WTC11 (cell line): ENCODE results near the gene MISFA. TPM values are rescaled to one million over a fixed set of nuclear protein-coding genes. Genes with fewer than 3 reads are reported as not detected.
A peak's percentile ranks its signal among the peaks of the same experiment; 100 is the strongest.

ENCODE experiments used
- ATAC-seq: fragments of 200-7000 bp; cut with Tn5 transposase; 2 replicates; pipeline ENCODE4 v1.10.0; 2021; ENCODE audit warnings: mild to moderate bottlenecking, moderate library complexity
- CTCF ChIA-PET: fragments of 300-600 bp; sonication (Branson Sonifier 250); formaldehyde crosslinking; loops from one replicate; lab custom pipeline; 2021; ENCODE audit warnings: antibody characterized with exemption; lab: Charles Lee
- POLR2A ChIA-PET: fragments of 350-600 bp; sonication (Branson Sonifier 250); formaldehyde crosslinking; loops from one replicate; lab custom pipeline; 2021; ENCODE audit warnings: antibody characterized with exemption; lab: Charles Lee
- DNase-seq: peaks from one replicate; pipeline ENCODE4 v3.0.0; 2021; ENCODE audit warnings: low spot score
- H3K27ac Mint-ChIP-seq: 2 replicates; pipeline ENCODE4 v1.8.0; 2021; ENCODE audit warnings: mixed read lengths
- H3K27me3 Mint-ChIP-seq: 2 replicates; pipeline ENCODE4 v1.8.0; 2021; ENCODE audit warnings: low read depth, mild to moderate bottlenecking, moderate library complexity, mixed read lengths
- H3K36me3 Mint-ChIP-seq: 2 replicates; pipeline ENCODE4 v1.8.0; 2021; ENCODE audit warnings: mixed read lengths
- H3K4me1 Mint-ChIP-seq: 2 replicates; pipeline ENCODE4 v1.8.0; 2022; ENCODE audit warnings: mixed read lengths
- H3K4me3 Mint-ChIP-seq: 2 replicates; pipeline ENCODE4 v1.8.0; 2021; ENCODE audit warnings: mild to moderate bottlenecking, moderate library complexity, mixed read lengths
- H3K9me3 Mint-ChIP-seq: 2 replicates; pipeline ENCODE4 v1.8.0; 2021; ENCODE audit warnings: mixed read lengths
- ATF2 ChIP-seq: sonication (generic); formaldehyde crosslinking; IDR thresholded peaks from 2 replicates; pipeline ENCODE4 v1.8.1; 2022; ENCODE audit warnings: low read depth, missing genetic modification reagents, borderline replicate concordance
- CBFB ChIP-seq: sonication (generic); formaldehyde crosslinking; IDR thresholded peaks from 2 replicates; pipeline ENCODE4 v1.8.1; 2022; ENCODE audit warnings: mild to moderate bottlenecking, low read depth, missing genetic modification reagents
- CDX4 ChIP-seq: fragments of 250-450 bp; sonication (Bioruptor Pico); IDR thresholded peaks from 2 replicates; pipeline ENCODE4 v1.9.0; 2021; ENCODE audit warnings: moderate library complexity, mild to moderate bottlenecking, inconsistent platforms, borderline replicate concordance
- CREB1 ChIP-seq: sonication (generic); formaldehyde crosslinking; IDR thresholded peaks from 2 replicates; pipeline ENCODE4 v1.8.0; 2023; ENCODE audit warnings: mild to moderate bottlenecking, missing genetic modification reagents
- E2F1 ChIP-seq: sonication (generic); formaldehyde crosslinking; IDR thresholded peaks from 2 replicates; pipeline ENCODE4 v1.8.0; 2022; ENCODE audit warnings: mild to moderate bottlenecking, missing genetic modification reagents
- E2F4 ChIP-seq: sonication (generic); formaldehyde crosslinking; IDR thresholded peaks from 2 replicates; pipeline ENCODE4 v1.8.1; 2022; ENCODE audit warnings: low read depth, mild to moderate bottlenecking, moderate library complexity, missing genetic modification reagents, borderline replicate concordance
- FOXK1 ChIP-seq: sonication (generic); formaldehyde crosslinking; IDR thresholded peaks from 2 replicates; pipeline ENCODE4 v1.8.0; 2022; ENCODE audit warnings: mild to moderate bottlenecking, moderate library complexity, missing genetic modification reagents
- FOXP1 ChIP-seq: sonication (generic); formaldehyde crosslinking; IDR thresholded peaks from 2 replicates; pipeline ENCODE4 v1.8.0; 2022; ENCODE audit warnings: missing genetic modification reagents, mild to moderate bottlenecking, moderate library complexity, borderline replicate concordance
- JAZF1 ChIP-seq: fragments of 250-450 bp; sonication (Bioruptor Pico); IDR thresholded peaks from 2 replicates; pipeline ENCODE4 v1.9.0; 2021; ENCODE audit warnings: moderate library complexity, mild to moderate bottlenecking, inconsistent platforms
- MYBL2 ChIP-seq: sonication (generic); formaldehyde crosslinking; IDR thresholded peaks from 2 replicates; pipeline ENCODE4 v1.8.1; 2023; ENCODE audit warnings: mild to moderate bottlenecking, moderate library complexity, missing genetic modification reagents
- NFE2L1 ChIP-seq: sonication (generic); formaldehyde crosslinking; IDR thresholded peaks from 2 replicates; pipeline ENCODE4 v1.8.1; 2023; ENCODE audit warnings: missing genetic modification reagents
- NR1H2 ChIP-seq: sonication (generic); formaldehyde crosslinking; IDR thresholded peaks from 2 replicates; pipeline ENCODE4 v1.9.0; 2021; ENCODE audit warnings: mild to moderate bottlenecking, moderate library complexity, missing genetic modification reagents
- NR2C2 ChIP-seq: sonication (generic); formaldehyde crosslinking; IDR thresholded peaks from 2 replicates; pipeline ENCODE4 v1.8.0; 2022; ENCODE audit warnings: mild to moderate bottlenecking, missing genetic modification reagents
- NR3C1 ChIP-seq: sonication (generic); formaldehyde crosslinking; conservative IDR thresholded peaks from 2 replicates; pipeline ENCODE4 v1.8.1; 2023; ENCODE audit warnings: low read depth, mild to moderate bottlenecking, missing genetic modification reagents
- RORB ChIP-seq: fragments of 250-450 bp; sonication (Bioruptor Pico); IDR thresholded peaks from 2 replicates; pipeline ENCODE4 v1.9.0; 2021; ENCODE audit warnings: mild to moderate bottlenecking
- SP1 ChIP-seq: sonication (generic); formaldehyde crosslinking; conservative IDR thresholded peaks from 2 replicates; pipeline ENCODE4 v1.8.1; 2022; ENCODE audit warnings: missing genetic modification reagents
- TCF7 ChIP-seq: sonication (generic); formaldehyde crosslinking; IDR thresholded peaks from 2 replicates; pipeline ENCODE4 v1.8.0; 2022; ENCODE audit warnings: mild to moderate bottlenecking, low read depth, missing genetic modification reagents, moderate library complexity
- ZNF121 ChIP-seq: sonication (generic); formaldehyde crosslinking; IDR thresholded peaks from 2 replicates; pipeline ENCODE4 v1.8.0; 2023; ENCODE audit warnings: missing genetic modification reagents
- ZNF138 ChIP-seq: sonication (generic); formaldehyde crosslinking; conservative IDR thresholded peaks from 2 replicates; pipeline ENCODE4 v1.8.1; 2022; ENCODE audit warnings: mild to moderate bottlenecking, moderate library complexity, missing genetic modification reagents
- ZNF232 ChIP-seq: sonication (generic); formaldehyde crosslinking; IDR thresholded peaks from 2 replicates; pipeline ENCODE4 v1.8.0; 2022; ENCODE audit warnings: mild to moderate bottlenecking, missing genetic modification reagents
- ZNF263 ChIP-seq: sonication (generic); formaldehyde crosslinking; IDR thresholded peaks from 2 replicates; pipeline ENCODE4 v1.8.1; 2022; ENCODE audit warnings: low read depth, mild to moderate bottlenecking, moderate library complexity, missing genetic modification reagents
- ZNF396 ChIP-seq: fragments of 250-450 bp; sonication (Bioruptor Pico); IDR thresholded peaks from 2 replicates; pipeline ENCODE4 v1.8.0; 2021; ENCODE audit warnings: mild to moderate bottlenecking, moderate library complexity, borderline replicate concordance
- ZNF423 ChIP-seq: fragments of 250-450 bp; sonication (Bioruptor Pico); IDR thresholded peaks from 2 replicates; pipeline ENCODE4 v2.1.2; 2022; ENCODE audit warnings: mild to moderate bottlenecking, moderate library complexity
- ZNF671 ChIP-seq: fragments of 250-450 bp; sonication (Bioruptor Pico); IDR thresholded peaks from 2 replicates; pipeline ENCODE4 v1.8.0; 2021; ENCODE audit warnings: mild to moderate bottlenecking
- total RNA-seq: library from RNA; stranded (reverse); gene quantifications from 3 replicates; pipeline ENCODE4 v1.2.3, GENCODE V29; 2021
- TF ChIP-seq, protein P1 (sequence below): sonication (generic); formaldehyde crosslinking; IDR thresholded peaks from 2 replicates; pipeline ENCODE4 v1.8.1; 2022; ENCODE audit warnings: mild to moderate bottlenecking, missing genetic modification reagents, moderate library complexity, borderline replicate concordance
- TF ChIP-seq, protein P2 (sequence below): sonication (generic); formaldehyde crosslinking; IDR thresholded peaks from 2 replicates; pipeline ENCODE4 v1.8.0; 2022; ENCODE audit warnings: mild to moderate bottlenecking, missing genetic modification reagents
- TF ChIP-seq, protein P3 (sequence below): sonication (generic); formaldehyde crosslinking; conservative IDR thresholded peaks from 2 replicates; pipeline ENCODE4 v1.8.1; 2022; ENCODE audit warnings: mild to moderate bottlenecking, missing genetic modification reagents

Gene MISFA
- total RNA-seq, 1 experiment from 2014 or later = 3.2 TPM

- no peaks in the 10 kb centered on the region for H3K27me3 Mint-ChIP-seq
- CTCF ChIA-PET = no interaction called here
Observed at GRCh38 chr11:18567081-18567480, 32.5 kb upstream of the MISFA start.

GRCh38 chr11:18575361-18575760 lies 24.2 kb upstream of the MISFA start:
- POLR2A ChIA-PET = no interaction called here
- no peaks in the 10 kb centered on the region for H3K36me3 Mint-ChIP-seq
- TF ChIP-seq ZNF232 (CRISPR knock-in tag) = no peak
- TF ChIP-seq ZNF121 (CRISPR knock-in tag) = no peak
- TF ChIP-seq NR3C1 (CRISPR knock-in tag) = no peak
- TF ChIP-seq TCF7 (CRISPR knock-in tag) = no peak
- TF ChIP-seq MYBL2 (CRISPR knock-in tag) = no peak
- TF ChIP-seq, protein P1, sequence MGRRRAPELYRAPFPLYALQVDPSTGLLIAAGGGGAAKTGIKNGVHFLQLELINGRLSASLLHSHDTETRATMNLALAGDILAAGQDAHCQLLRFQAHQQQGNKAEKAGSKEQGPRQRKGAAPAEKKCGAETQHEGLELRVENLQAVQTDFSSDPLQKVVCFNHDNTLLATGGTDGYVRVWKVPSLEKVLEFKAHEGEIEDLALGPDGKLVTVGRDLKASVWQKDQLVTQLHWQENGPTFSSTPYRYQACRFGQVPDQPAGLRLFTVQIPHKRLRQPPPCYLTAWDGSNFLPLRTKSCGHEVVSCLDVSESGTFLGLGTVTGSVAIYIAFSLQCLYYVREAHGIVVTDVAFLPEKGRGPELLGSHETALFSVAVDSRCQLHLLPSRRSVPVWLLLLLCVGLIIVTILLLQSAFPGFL = no peak
- no peak for TF ChIP-seq CBFB
- TF ChIP-seq ZNF263 = no peak
- TF ChIP-seq FOXK1 (CRISPR knock-in tag) = no peak
- no peak for TF ChIP-seq RORB
- TF ChIP-seq, all 79 proteins: peak for 0
- Mint-ChIP-seq H3K27me3 (no peaks in the 10 kb centered on the region), H3K27ac (no peak overlapping the region), H3K4me3 (no peak overlapping the region), H3K9me3 (no peaks in the 10 kb centered on the region), H3K4me1 (0 out of 2 replicates have a peak, but pooled peaks cover 2% of the 10 kb centered on the region)
- ATAC-seq (no peak), DNase-seq (no peak)
- CTCF ChIA-PET = no interaction called here

More at GRCh38 chr11:18567081-18567480, 32.5 kb upstream of the MISFA start:
- Mint-ChIP-seq H3K27ac (no peak overlapping the region), H3K4me1 (peaks cover 3% of the 10 kb centered on the region; the same call in 1 of the 2 replicates), H3K36me3 (no peaks in the 10 kb centered on the region), H3K9me3 (no peaks in the 10 kb centered on the region), H3K4me3 (no peak overlapping the region)
- ATAC-seq = no peak
- no peak for DNase-seq
- TF ChIP-seq NR2C2 (CRISPR knock-in tag) = no peak
- TF ChIP-seq ZNF121 (CRISPR knock-in tag) = no peak
- TF ChIP-seq E2F1 (CRISPR knock-in tag) = no peak
- TF ChIP-seq CREB1 (CRISPR knock-in tag) = no peak
- TF ChIP-seq FOXK1 (CRISPR knock-in tag) = no peak
- TF ChIP-seq NR1H2 (CRISPR knock-in tag) = no peak
- TF ChIP-seq JAZF1 (CRISPR knock-in tag) = no peak
- TF ChIP-seq ZNF423 (CRISPR knock-in tag) = no peak
- TF ChIP-seq E2F4 (CRISPR knock-in tag) = no peak
- POLR2A ChIA-PET = no interaction called here

- Mint-ChIP-seq H3K4me1 (0 out of 2 replicates have a peak, but pooled peaks cover 2% of the 10 kb centered on the region), H3K36me3 (no peaks in the 10 kb centered on the region), H3K4me3 (no peak overlapping the region), H3K27me3 (no peaks in the 10 kb centered on the region), H3K27ac (0 out of 2 replicates have a peak overlapping the region, but pooled peaks have one; percentile 33), H3K9me3 (no peaks in the 10 kb centered on the region)
- ATAC-seq (no peak; the same call in none of the 2 replicates), DNase-seq (no peak)
- CTCF ChIA-PET = interaction anchor here (2.6 kb wide), 1 partner anchor 39 kb away, joined by 6 read pairs; no protein-coding TSS in a partner anchor
- POLR2A ChIA-PET = no interaction called here
- TF ChIP-seq FOXK1 (CRISPR knock-in tag) = no peak
- TF ChIP-seq, protein P2, sequence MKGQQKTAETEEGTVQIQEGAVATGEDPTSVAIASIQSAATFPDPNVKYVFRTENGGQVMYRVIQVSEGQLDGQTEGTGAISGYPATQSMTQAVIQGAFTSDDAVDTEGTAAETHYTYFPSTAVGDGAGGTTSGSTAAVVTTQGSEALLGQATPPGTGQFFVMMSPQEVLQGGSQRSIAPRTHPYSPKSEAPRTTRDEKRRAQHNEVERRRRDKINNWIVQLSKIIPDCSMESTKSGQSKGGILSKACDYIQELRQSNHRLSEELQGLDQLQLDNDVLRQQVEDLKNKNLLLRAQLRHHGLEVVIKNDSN (CRISPR knock-in tag) = no peak
- no peak for TF ChIP-seq ZNF671 (CRISPR knock-in tag)
- no peak for TF ChIP-seq ZNF138 (CRISPR knock-in tag)
- no peak for TF ChIP-seq CDX4 (CRISPR knock-in tag)
- TF ChIP-seq NFE2L1 (CRISPR knock-in tag) = no peak
- TF ChIP-seq SP1 (CRISPR knock-in tag) = no peak
- TF ChIP-seq NR2C2 (CRISPR knock-in tag) = no peak
- no peak for TF ChIP-seq ATF2 (CRISPR knock-in tag)
- TF ChIP-seq, protein P3, sequence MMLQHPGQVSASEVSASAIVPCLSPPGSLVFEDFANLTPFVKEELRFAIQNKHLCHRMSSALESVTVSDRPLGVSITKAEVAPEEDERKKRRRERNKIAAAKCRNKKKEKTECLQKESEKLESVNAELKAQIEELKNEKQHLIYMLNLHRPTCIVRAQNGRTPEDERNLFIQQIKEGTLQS = no peak
- no peak for TF ChIP-seq NR3C1 (CRISPR knock-in tag)
- no peak for TF ChIP-seq ZNF232 (CRISPR knock-in tag)
- no peak for TF ChIP-seq FOXP1 (CRISPR knock-in tag)
- no peak for TF ChIP-seq ZNF396 (CRISPR knock-in tag)
Observed at GRCh38 chr11:18578975-18579598, 20.5 kb upstream of the MISFA start.
